SK-N-MC (cell line): ENCODE results near the gene BMPR1B.

ENCODE experiments used
- DNase-seq: peaks from one replicate; pipeline ENCODE4 v3.0.0-alpha.2; 2011; ENCODE audit warnings: low read depth, low spot score
- H3K27ac ChIP-seq: fragments of 200-600 bp; sonication (generic); 2 replicates; pipeline ENCODE4 v1.5.1; 2016; ENCODE audit warnings: mixed run types
- H3K36me3 ChIP-seq: fragments of 200-600 bp; sonication (generic); 2 replicates; pipeline ENCODE4 v1.6.1; 2017; ENCODE audit warnings: antibody characterized with exemption, low read length, mixed read lengths; ENCODE audit not compliant: insufficient read depth
- H3K4me3 ChIP-seq: fragments of 200-600 bp; sonication (generic); 2 replicates; pipeline ENCODE4 v1.5.1; 2016
- H3K9ac ChIP-seq: fragments of 200-600 bp; sonication (generic); 2 replicates; pipeline ENCODE4 v1.8.0; 2017; ENCODE audit warnings: mixed run types, mixed read lengths; ENCODE audit not compliant: insufficient read length
- H3K9me3 ChIP-seq: fragments of 200-600 bp; sonication (generic); 2 replicates; pipeline ENCODE4 v1.6.1; 2017; ENCODE audit warnings: low read depth, mild to moderate bottlenecking, antibody characterized with exemption, low read length, moderate library complexity, mixed read lengths
- EZH2 ChIP-seq: fragments of 200-600 bp; sonication (generic); IDR thresholded peaks from one replicate; pipeline ENCODE4 v1.6.1; 2017; ENCODE audit warnings: antibody characterized with exemption
- FOXP2 ChIP-seq: optimal IDR thresholded peaks from 2 replicates; pipeline ENCODE3; 2011; ENCODE audit warnings: mild to moderate bottlenecking, moderate library complexity; ENCODE audit not compliant: insufficient read depth; ENCODE audit errors: extremely low read length, control extremely low read depth
- POLR2AphosphoS5 ChIP-seq: IDR thresholded peaks from 2 replicates; pipeline ENCODE4 v1.6.1; 2012; ENCODE audit warnings: mild to moderate bottlenecking, low read depth, low read length, borderline replicate concordance

BMPR1B gene

DNA sequence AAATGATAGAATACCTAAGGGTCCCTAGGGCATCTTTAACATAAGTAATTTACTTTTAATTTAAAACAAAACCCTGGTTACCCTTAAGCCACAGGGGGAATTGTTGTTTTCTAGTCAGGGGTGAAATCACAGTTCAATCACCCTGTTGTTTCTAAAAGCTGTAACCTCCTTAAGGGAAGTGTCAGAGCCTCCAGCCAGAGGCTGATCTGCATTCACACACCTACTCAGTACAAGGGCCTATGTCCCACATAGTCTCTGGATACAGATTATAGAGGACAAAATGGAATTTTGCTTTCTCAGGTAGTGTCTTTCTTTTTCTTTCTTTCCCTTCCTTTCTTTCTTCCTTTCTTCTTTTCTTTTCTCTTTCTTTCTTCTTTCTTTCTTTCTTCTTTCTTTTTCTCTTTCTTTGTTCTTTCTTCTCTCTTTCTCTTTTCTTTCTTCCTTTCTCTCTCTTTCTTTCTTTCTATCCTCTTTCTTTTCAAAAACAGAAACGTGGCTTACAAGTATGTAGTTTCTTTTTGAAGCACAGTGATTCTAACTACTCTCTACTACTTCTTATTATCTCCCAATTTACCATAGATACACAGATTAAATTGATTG is 31.1 kb upstream of the BMPR1B start:
- H3K36me3 ChIP-seq, result no peaks in the 10 kb centered on the region
- DNase-seq, result no peak
- H3K27ac ChIP-seq, result no peak overlapping the region
- H3K9ac ChIP-seq, result no peak overlapping the region
- TF ChIP-seq FOXP2 (no peak), POLR2AphosphoS5 (no peak), EZH2 (no peak)
- no peak overlapping the region for H3K4me3 ChIP-seq
- H3K9me3 ChIP-seq, result no peaks in the 10 kb centered on the region

DNA sequence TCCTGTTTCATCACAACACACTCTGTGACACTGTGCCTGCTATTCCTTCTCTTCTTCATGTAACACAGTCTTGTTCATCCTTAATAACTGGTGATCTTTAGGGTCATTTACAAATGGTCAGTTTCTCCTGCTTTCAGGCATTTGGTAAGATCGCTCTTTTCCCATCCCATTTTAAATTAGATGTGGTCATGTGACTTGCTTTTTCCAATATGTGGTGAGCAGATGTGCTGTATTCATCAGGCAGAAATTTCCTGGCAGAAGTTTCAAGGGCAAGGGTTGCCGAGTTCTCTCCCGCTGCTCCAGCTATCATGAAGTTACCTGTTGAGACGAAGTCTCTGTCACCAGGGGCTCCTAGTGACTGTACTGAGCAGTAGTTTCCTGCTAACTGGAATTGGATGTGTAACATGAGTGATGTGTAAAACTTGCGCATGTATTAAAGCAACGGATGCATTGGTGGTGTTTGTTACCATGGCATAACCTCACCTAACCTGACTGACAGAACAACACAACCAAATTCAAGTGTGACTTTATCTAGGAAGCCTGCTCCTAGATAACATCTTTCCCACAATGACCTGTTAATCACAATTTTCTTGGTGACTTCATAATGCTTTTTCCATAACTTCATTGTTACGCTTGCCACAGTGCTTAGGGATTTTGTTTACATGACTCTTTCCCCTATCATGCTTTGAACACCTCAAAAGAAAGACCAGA is 29.5 kb upstream of the BMPR1B start:
- TF ChIP-seq FOXP2 (no peak), POLR2AphosphoS5 (no peak), EZH2 (no peak)
- Histone ChIP-seq H3K9me3 (no peaks in the 10 kb centered on the region), H3K27ac (no peak overlapping the region), H3K36me3 (no peaks in the 10 kb centered on the region), H3K9ac (no peak overlapping the region), H3K4me3 (no peak overlapping the region)
- no peak for DNase-seq

DNA sequence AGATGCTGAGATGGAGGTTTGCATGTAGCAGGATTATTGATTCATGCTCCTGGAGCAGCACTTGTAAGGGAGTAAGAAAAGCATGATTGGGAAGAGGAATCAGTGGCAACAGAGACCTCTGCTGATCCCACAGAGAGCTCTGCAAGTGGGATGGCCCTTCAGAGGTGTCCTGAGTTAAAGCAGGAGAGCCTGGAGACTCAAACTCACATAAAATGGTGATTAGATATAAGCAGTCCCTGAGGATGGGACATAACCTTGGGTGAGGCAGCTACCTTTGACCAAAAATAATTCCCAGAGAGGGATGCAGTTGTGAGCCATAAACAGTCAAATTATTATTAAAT is 25.4 kb upstream of the BMPR1B start:
- DNase-seq, result no peak
- Histone ChIP-seq H3K27ac (no peak overlapping the region), H3K36me3 (no peaks in the 10 kb centered on the region), H3K9me3 (no peaks in the 10 kb centered on the region), H3K4me3 (no peak overlapping the region), H3K9ac (no peak overlapping the region)
- TF ChIP-seq POLR2AphosphoS5, result no peak
- TF ChIP-seq EZH2, result no peak
- TF ChIP-seq FOXP2, result no peak

DNA sequence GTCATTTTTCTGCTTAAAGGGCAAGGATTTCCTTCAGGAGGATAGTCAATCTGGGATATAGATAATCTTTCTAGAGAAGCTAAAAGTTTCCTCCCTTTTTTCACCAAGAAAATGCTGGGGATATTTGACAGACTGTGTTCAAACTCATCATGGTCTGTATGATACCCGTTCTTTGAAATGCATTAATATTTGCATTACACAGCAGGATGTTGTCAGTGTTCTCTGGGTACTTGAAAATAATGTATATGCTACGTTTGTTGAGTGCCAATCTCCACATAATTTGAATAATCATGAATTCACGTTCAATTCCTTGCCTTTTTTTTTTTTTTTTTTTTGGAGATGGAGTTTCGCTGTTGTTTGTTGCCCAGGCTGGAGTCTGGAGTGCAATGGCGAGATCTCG is 18.0 kb upstream of the BMPR1B start:
- no peak for TF ChIP-seq EZH2
- TF ChIP-seq POLR2AphosphoS5, result no peak
- no peak for TF ChIP-seq FOXP2
- no peak overlapping the region for H3K27ac ChIP-seq
- H3K9ac ChIP-seq, result no peak overlapping the region
- H3K4me3 ChIP-seq, result no peak overlapping the region
- no peaks in the 10 kb centered on the region for H3K36me3 ChIP-seq
- H3K9me3 ChIP-seq, result no peaks in the 10 kb centered on the region
- no peak for DNase-seq

DNA sequence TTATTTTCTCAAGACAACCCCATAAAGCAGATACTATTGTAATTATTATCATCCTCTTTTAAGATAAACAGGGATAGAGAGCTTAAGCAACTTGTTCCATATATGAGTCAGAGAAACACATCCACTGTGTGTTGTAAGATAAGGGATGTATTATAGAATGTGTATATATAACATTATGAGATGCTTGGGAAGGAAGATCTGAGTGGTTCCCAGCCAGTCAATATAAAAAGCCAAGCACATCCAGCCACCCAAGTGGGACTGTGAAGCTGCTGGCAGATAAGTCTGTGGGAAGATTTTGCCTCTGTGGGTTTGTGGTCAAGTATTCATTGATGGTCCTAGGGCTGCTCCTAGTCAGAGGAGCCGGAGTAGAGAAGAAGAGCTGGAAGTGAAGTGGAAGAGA is 16.5 kb upstream of the BMPR1B start:
- H3K27ac ChIP-seq, result no peak overlapping the region
- DNase-seq, result no peak
- TF ChIP-seq EZH2 (no peak), FOXP2 (no peak), POLR2AphosphoS5 (no peak)
- no peak overlapping the region for H3K4me3 ChIP-seq
- no peaks in the 10 kb centered on the region for H3K9me3 ChIP-seq
- no peaks in the 10 kb centered on the region for H3K36me3 ChIP-seq
- no peak overlapping the region for H3K9ac ChIP-seq

DNA sequence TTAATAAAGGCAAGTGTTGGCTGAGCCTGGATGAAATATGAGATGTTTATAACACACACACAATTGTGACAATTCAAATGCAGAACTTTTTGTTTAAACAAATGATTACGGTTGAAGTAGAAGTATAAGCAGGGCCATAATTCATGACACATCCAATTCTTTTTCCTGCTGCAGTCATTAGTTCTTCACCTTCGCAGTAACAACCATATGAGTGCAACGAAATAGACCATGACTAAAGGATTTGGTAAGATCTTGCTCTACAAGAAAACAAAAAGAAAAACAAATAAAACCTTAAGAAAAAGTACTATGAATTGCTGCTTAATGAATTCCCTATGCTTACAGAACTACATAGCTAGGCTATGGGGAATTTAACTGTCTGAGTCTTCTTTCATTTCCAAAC is 13.9 kb upstream of the BMPR1B start:
- Histone ChIP-seq H3K9me3 (no peaks in the 10 kb centered on the region), H3K9ac (no peak overlapping the region), H3K27ac (no peak overlapping the region), H3K4me3 (no peak overlapping the region), H3K36me3 (no peaks in the 10 kb centered on the region)
- TF ChIP-seq FOXP2 (no peak), POLR2AphosphoS5 (no peak), EZH2 (no peak)
- no peak for DNase-seq

DNA sequence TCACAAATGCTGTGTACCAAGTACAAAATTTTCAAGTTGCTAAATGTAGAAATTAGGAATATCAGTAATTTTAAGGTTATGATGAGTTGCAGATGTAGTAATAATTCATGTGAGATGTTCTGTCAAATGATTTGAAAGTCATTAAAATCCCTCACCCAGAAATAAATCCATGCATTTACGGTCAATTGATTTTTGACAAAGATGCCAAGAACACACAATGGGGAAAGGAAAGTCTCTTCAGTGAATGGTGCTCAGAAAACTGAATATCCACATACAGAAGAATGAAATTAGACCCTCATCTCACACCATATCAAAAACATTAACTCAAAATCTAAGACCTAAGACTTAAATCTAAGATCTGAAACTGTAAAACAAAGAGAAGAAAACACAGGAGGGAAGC is 12.9 kb upstream of the BMPR1B start:
- no peaks in the 10 kb centered on the region for H3K9me3 ChIP-seq
- H3K27ac ChIP-seq, result no peak overlapping the region
- no peak overlapping the region for H3K4me3 ChIP-seq
- no peak for DNase-seq
- H3K36me3 ChIP-seq, result no peaks in the 10 kb centered on the region
- TF ChIP-seq FOXP2 (no peak), POLR2AphosphoS5 (no peak), EZH2 (no peak)
- no peak overlapping the region for H3K9ac ChIP-seq

DNA sequence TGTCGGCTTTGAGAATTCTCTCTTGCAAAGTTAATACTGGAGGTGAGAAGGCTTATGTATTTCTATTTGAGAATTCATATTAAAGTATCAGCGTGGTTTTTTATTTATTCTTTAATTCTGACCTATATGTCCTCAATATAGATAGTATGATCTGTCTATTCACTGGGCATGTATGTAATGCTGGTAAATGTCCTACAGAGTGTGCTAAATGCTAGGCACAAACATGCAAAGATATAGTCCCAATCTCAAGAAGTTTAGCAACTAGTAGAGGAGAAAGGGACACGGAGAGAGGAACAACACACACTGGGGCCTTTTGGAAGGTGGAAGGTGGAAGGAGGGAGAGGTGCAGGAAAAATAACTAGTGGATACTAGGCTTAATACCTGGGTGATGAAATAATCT is 11.0 kb upstream of the BMPR1B start:
- no peak overlapping the region for H3K4me3 ChIP-seq
- DNase-seq, result no peak
- no peak for TF ChIP-seq POLR2AphosphoS5
- TF ChIP-seq FOXP2, result no peak
- no peaks in the 10 kb centered on the region for H3K9me3 ChIP-seq
- H3K27ac ChIP-seq, result no peak overlapping the region
- H3K9ac ChIP-seq, result no peak overlapping the region
- H3K36me3 ChIP-seq, result no peaks in the 10 kb centered on the region
